K562 (cell line): ENCODE measurements around the gene NPB. TPM values are rescaled to one million over a fixed set of nuclear protein-coding genes. Genes with fewer than 3 reads are reported as not detected.
A peak's percentile ranks its signal among the peaks of the same experiment; 100 is the strongest.

Experiments used
- ATF4 ChIP-seq: fragments of 450-650 bp; formaldehyde crosslinking; IDR thresholded peaks from 2 replicates; pipeline ENCODE4 v1.4.0; 2022; ENCODE audit warnings: mild to moderate bottlenecking, moderate library complexity
- BACH1 ChIP-seq: fragments of 200-800 bp; sonication (Bioruptor generic); IDR thresholded peaks from 2 replicates; pipeline ENCODE4 v1.6.1; 2016; ENCODE audit warnings: missing genetic modification characterization, missing compliant biosample characterization
- BMI1 ChIP-seq: fragments of 150-350 bp; IDR thresholded peaks from 2 replicates; pipeline ENCODE4 v1.6.1; 2014; ENCODE audit warnings: low read length
- ESRRB ChIP-seq: fragments of 250-450 bp; sonication (Bioruptor Pico); IDR thresholded peaks from 2 replicates; pipeline ENCODE4 v1.5.0; 2020; ENCODE audit warnings: mild to moderate bottlenecking, moderate library complexity, borderline replicate concordance
- HMGN3 ChIP-seq: IDR thresholded peaks from 2 replicates; pipeline ENCODE4 v1.6.1; 2011; ENCODE audit warnings: borderline replicate concordance, low read depth, mild to moderate bottlenecking, mixed read lengths, low read length; ENCODE audit not compliant: insufficient read length; ENCODE audit errors: extremely low read depth
- HOMEZ ChIP-seq: fragments of 250-450 bp; sonication (Bioruptor Pico); IDR thresholded peaks from 2 replicates; pipeline ENCODE4 v1.4.0; 2020; ENCODE audit warnings: mild to moderate bottlenecking, moderate library complexity
- MAFG ChIP-seq: fragments of 450-650 bp; conservative IDR thresholded peaks from 2 replicates; pipeline ENCODE4 v1.6.1; 2016; ENCODE audit warnings: missing genetic modification characterization, missing compliant biosample characterization
- MECOM ChIP-seq: fragments of 250-450 bp; sonication (Bioruptor Pico); IDR thresholded peaks from 2 replicates; pipeline ENCODE4 v1.8.0; 2022; ENCODE audit warnings: inconsistent platforms
- NRF1 ChIP-seq, 2 experiments: fragments of 450-650 bp; IDR thresholded peaks in 1 of 2; conservative IDR thresholded peaks in 1 of 2; 2 replicates each; pipeline ENCODE4 v1.6.1; 2014; ENCODE audit warnings: mild to moderate bottlenecking in 2 of 2
- RBM34 ChIP-seq: fragments of 200-400 bp; formaldehyde crosslinking; IDR thresholded peaks from 2 replicates; pipeline ENCODE4 v1.6.1; 2018; ENCODE audit warnings: low read length, borderline replicate concordance; ENCODE audit not compliant: insufficient read depth
- SP1 ChIP-seq: sonication (generic); formaldehyde crosslinking; IDR thresholded peaks from 2 replicates; pipeline ENCODE4 v1.8.1; 2022; ENCODE audit warnings: mild to moderate bottlenecking, missing genetic modification reagents
- ZC3H4 ChIP-seq: sonication (generic); formaldehyde crosslinking; IDR thresholded peaks from 2 replicates; pipeline ENCODE4 v1.9.0; 2021; ENCODE audit warnings: missing genetic modification reagents, borderline replicate concordance
- ZEB2 ChIP-seq: fragments of 450-650 bp; IDR thresholded peaks from 2 replicates; pipeline ENCODE4 v1.6.1; 2016
- ZKSCAN1 ChIP-seq: fragments of 150-350 bp; IDR thresholded peaks from 2 replicates; pipeline ENCODE4 v1.6.1; 2016; ENCODE audit warnings: low read depth, low read length
- ZNF121 ChIP-seq: sonication (generic); formaldehyde crosslinking; conservative IDR thresholded peaks from 2 replicates; pipeline ENCODE4 v1.8.0; 2022; ENCODE audit warnings: missing genetic modification reagents
- ZNF212 ChIP-seq: fragments of 450-650 bp; formaldehyde crosslinking; IDR thresholded peaks from 2 replicates; pipeline ENCODE4 v1.4.0; 2020; ENCODE audit warnings: mild to moderate bottlenecking
- ZNF280A ChIP-seq: fragments of 450-650 bp; IDR thresholded peaks from 2 replicates; pipeline ENCODE4 v1.6.1; 2018; ENCODE audit warnings: mild to moderate bottlenecking, low read depth; ENCODE audit not compliant: partially characterized antibody
- ZNF282 ChIP-seq: sonication (generic); formaldehyde crosslinking; IDR thresholded peaks from 2 replicates; pipeline ENCODE4 v1.8.1; 2023; ENCODE audit warnings: missing genetic modification reagents
- ZNF592 ChIP-seq: fragments of 450-650 bp; IDR thresholded peaks from 2 replicates; pipeline ENCODE4 v1.6.1; 2017; ENCODE audit warnings: antibody characterized with exemption, mild to moderate bottlenecking
- ZNF780A ChIP-seq: fragments of 250-450 bp; sonication (Bioruptor Pico); IDR thresholded peaks from 2 replicates; pipeline ENCODE4 v1.5.0; 2021; ENCODE audit warnings: mild to moderate bottlenecking
- polyA plus RNA-seq, 8 experiments: library from polyadenylated mRNA; depleted of rRNA in 4 of 8; stranded (reverse) in 5 of 8; unstranded in 3 of 8; fragments of >200 nt; fragmentation: Nextera tagmentation in 2 of 8; fragmentation: Illumina TruSeq in 1 of 8; extraction: Ambion mirVana in 2 of 8; extraction: Trizol in 1 of 8; gene quantifications; 2 replicates each; pipeline versions ENCODE4 v1.2.1 to v1.2.3, GENCODE V29; 2011 to 2014; ENCODE audit warnings: inconsistent platforms in 1 of 8, missing spikeins in 1 of 8
- total RNA-seq, 7 experiments: library from RNA; depleted of rRNA in 6 of 7; stranded (reverse); fragments of >200 nt in 6 of 7; fragmentation: Illumina TruSeq in 2 of 7; extraction: Trizol in 2 of 7; gene quantifications; 2 replicates each; pipeline versions ENCODE4 v1.2.1 to v1.2.3, GENCODE V29; 2011 to 2021; ENCODE audit warnings: low replicate concordance in 1 of 7

The NPB gene
- total and polyA plus RNA-seq, 9 of the 15 experiments (the other 6 are each of a cell fraction or from before 2014, with no cell fraction given) = 0.03 to 0.61 (median 0.14) TPM; not detected in 2

- TF ChIP-seq HOMEZ (CRISPR knock-in tag) (no peak), MAFG (no peak), ZNF780A (no peak), ZNF212 (CRISPR knock-in tag) (no peak), ZC3H4 (CRISPR knock-in tag) (0 out of 2 replicates have a peak, but pooled peaks have one; percentile 30), BACH1 (tag) (no peak), ZNF282 (CRISPR knock-in tag) (0 out of 2 replicates have a peak, but pooled peaks have one; percentile 44), ZNF121 (CRISPR knock-in tag) (no peak), ATF4 (CRISPR knock-in tag) (no peak), SP1 (0 out of 2 replicates have a peak, but pooled peaks have one; percentile 4), ZNF280A (no peak), ZNF592 (0 out of 2 replicates have a peak, but pooled peaks have one; percentile 27), ZEB2 (no peak), MECOM (CRISPR knock-in tag) (no peak), RBM34 (no peak), BMI1 (no peak), HMGN3 (no peak), ESRRB (CRISPR knock-in tag) (no peak), ZKSCAN1 (no peak), NRF1 (conservative IDR thresholded peaks at IDR 0.05 in 1 of 2, IDR thresholded peaks at IDR 0.05 in 1 of 2) (peak; percentile 59 to 63)
These were observed 22.8 kb downstream of the NPB start (continued) for GRCh38 chr17:81924557-81925532.
